AG09319 (cell line): Measurements from ENCODE around the gene BMPER.
A peak's percentile ranks its signal among the peaks of the same experiment; 100 is the strongest.

ENCODE experiments used
- DNase-seq: peaks from one replicate; pipeline ENCODE4 v3.0.0-alpha.2; 2010; ENCODE audit warnings: low read depth; ENCODE audit errors: extremely low read depth
- CTCF ChIP-seq: IDR thresholded peaks from 2 replicates; pipeline ENCODE4 v1.5.1; 2011; ENCODE audit warnings: low read depth, mild to moderate bottlenecking, inconsistent platforms, low read length, moderate library complexity

Gene BMPER

GRCh38 chr7:33902746-33903145 lies 2.6 kb upstream of the BMPER start:
- no peak for DNase-seq
- no peak for TF ChIP-seq CTCF

GRCh38 chr7:33903791-33904680 lies 1.3 kb upstream of the BMPER start:
- no peak; the same call in 1 of the 2 replicates for TF ChIP-seq CTCF
- no peak for DNase-seq

- no peak for DNase-seq
- TF ChIP-seq CTCF, result peak; percentile 22
Observed at GRCh38 chr7:33904681-33905388, 504 bp upstream of the BMPER start.

- DNase-seq, result no peak
- no peak for TF ChIP-seq CTCF
Observed at GRCh38 chr7:33906697-33907096, 1.4 kb downstream of the BMPER start.

GRCh38 chr7:33907625-33908024 lies 2.3 kb downstream of the BMPER start:
- no peak for TF ChIP-seq CTCF
- DNase-seq, result no peak

GRCh38 chr7:33909318-33909717 lies 4.0 kb downstream of the BMPER start:
- TF ChIP-seq CTCF, result no peak
- no peak for DNase-seq

- DNase-seq, result no peak
- TF ChIP-seq CTCF, result no peak
Observed at GRCh38 chr7:33909755-33910154, 4.4 kb downstream of the BMPER start.
